ENCODE data around the gene MARCHF7.
"Not testable (repeated sequence)": the region's sequence is repeated elsewhere in the genome, so short reads cannot be mapped to it uniquely, and the experiment has no call there.

The MARCHF7 gene

DNA sequence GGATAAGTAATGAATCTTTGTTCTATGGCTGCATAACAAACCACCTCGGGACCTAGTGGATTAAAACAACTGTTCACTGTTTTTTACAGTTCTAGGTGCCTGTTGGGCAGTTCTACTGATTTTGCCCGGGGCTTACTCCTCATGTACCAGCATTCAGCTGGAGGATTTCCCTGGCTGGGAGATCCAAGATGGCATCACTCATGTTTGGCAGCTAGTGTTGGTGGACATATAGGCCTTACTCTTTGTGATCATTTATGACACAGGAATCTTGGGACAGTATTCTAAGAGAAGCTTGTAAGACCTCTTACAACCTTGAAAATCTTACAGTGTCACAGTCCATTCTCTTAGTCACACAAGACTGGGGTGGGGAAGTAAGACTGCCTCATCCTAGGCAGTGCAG, 4.6 kb downstream of the MARCHF7 start:
- in situ Hi-C loops (cut with MboI; ENCODE audit: low sequenced_read_pairs): no loop called here

DNA sequence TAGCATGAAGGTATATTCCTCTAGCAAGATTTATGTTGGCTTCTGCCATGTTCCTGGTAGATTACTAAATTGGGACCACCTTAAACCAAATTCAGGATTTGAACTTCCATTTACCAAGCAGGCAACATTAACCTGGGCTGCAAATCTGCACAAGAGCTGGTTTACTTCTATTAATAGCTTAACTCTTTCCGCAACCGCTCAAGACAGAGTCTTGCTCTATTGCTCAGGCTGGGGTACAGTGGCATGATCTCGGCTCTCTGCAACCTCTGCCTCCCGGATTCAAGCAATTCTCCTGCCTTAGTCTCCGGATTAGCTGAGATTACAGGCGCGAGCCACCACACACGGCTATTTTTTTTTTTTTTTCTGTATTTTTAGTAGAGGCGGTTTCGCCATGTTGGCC, 8.4 kb downstream of the MARCHF7 start:
- in situ Hi-C loops (cut with MboI; ENCODE audit: low sequenced_read_pairs): no loop called here

DNA sequence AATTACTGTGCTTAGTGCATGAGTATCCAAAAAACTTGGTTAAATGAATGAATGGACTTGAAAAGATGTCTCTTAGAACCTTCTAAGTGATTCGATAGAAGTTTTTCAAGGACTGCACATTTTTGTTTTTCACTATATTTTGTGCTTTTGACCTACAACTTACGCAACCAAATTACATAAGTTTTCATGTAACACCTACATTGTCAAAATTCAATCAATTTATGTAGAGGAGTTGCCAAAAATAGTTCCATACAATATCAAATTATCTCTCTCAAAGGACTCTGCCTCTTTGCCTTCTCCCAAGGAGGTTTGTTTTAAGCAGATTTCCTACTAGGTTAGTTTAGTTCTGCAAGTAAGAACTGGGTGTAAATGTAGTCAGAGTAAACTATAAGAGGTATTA, 10.3 kb downstream of the MARCHF7 start:
- in situ Hi-C loops (cut with MboI; ENCODE audit: low sequenced_read_pairs): no loop called here

DNA sequence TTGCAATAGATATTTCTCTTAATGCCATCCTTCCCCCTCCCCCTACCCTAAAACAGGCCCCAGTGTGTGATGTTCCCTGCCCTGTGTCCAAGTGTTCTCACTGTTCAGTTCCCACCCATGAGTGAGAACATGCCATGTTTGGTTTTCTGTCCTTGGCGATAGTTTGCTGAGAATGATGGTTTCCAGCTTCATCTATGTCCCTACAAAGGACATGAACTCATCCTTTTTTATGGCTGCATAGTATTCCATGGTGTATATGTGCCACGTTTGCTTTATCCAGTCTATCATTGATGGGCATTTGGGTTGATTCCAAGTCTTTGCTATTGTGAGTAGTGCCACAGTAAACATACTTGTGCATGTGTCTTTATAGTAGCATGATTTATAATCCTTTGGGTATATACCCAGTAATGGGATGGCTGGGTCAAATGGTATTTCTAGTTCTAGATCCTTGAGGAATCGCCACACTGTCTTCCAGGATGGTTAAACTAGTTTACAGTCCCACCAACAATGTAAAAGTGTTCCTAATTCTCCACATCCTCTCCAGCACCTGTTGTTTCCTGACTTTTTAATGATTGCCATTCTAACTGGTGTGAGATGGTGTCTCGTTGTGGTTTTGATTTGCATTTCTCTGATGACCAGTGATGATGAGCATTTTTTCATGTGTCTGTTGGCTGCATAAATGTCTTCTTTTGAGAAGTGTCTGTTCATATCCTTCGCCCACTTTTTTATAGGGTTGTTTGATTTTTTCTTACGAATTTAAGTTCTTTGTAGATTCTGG, 12.7 kb downstream of the MARCHF7 start:
- in situ Hi-C loops (cut with MboI; ENCODE audit: low sequenced_read_pairs): not testable (repeated sequence)

DNA sequence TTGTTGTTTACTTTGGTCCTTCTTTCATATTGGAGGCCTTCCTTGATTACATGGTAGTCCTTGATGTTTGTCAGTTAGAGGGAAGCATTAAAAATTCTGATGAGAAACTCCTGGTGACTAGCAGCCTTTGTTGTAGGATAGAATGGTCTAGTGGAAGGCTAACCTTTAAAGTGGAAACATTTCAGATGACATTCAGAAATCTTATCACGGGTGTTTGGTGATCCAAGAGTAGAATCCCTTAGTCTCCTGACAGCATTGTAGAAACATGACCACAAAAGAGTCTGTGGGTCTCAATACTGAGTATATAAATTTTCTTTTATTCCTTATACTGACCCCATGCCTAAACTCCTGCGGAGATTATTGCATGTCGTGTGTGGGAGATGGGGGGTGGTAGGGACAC, 13.4 kb downstream of the MARCHF7 start:
- in situ Hi-C loops (cut with MboI; ENCODE audit: low sequenced_read_pairs): no loop called here

DNA sequence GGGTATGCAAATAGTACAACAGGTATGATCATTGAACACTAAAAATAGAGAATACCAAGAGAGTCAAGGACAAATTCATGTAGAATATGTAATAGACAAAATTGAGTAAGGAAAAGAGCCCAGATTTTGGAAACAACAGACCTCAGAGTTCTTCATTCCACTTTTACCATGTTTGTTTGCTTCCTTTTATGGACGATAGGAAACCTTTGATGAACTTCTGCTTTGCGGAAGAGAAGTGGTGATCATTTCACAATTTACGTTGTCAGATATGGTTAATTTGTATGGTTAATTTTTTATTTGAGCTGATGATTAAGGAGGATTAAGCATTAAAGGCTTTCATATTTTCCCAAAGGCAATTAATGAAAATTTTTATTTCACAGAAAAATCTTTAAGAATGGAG, 16.3 kb downstream of the MARCHF7 start:
- in situ Hi-C loops (cut with MboI; ENCODE audit: low sequenced_read_pairs): no loop called here

DNA sequence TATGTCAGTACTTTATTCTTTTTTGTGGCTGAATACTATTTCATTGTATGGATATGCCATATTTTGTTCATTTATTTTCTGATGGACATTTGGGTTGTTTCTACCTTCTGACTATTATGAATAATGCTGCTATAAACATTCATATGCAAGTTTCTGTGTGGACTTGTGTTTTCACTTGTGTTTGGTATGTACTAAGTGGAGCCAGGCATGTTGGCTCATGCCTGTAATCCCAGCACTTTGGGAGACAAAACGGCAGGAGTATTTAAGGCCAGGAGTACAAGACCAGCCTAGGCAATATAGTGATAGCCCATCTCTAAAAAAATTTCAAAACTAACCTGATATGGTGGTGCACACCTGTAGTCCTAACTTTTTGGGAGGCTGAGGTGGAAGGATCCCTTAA, 23.3 kb downstream of the MARCHF7 start:
- in situ Hi-C loops (cut with MboI; ENCODE audit: low sequenced_read_pairs): no loop called here

DNA sequence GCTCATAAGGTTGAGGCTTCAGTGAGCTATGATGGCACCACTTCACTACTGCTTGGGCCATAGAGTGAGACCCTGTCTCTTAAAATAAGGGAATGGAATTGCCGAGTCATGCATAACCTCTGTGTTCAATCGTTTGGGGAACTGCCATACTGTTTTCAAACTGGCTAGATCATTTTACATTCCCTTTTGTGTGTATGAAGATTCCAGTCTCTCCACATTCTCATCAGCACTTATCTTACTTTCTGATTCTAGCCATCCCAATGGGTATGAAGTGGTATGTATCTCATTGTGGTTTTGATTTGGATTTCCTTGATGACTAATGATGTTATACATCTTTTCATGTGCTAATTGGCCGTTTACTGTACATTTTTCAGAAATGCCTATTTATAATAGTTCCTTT, 23.7 kb downstream of the MARCHF7 start:
- in situ Hi-C loops (cut with MboI; ENCODE audit: low sequenced_read_pairs): no loop called here

DNA sequence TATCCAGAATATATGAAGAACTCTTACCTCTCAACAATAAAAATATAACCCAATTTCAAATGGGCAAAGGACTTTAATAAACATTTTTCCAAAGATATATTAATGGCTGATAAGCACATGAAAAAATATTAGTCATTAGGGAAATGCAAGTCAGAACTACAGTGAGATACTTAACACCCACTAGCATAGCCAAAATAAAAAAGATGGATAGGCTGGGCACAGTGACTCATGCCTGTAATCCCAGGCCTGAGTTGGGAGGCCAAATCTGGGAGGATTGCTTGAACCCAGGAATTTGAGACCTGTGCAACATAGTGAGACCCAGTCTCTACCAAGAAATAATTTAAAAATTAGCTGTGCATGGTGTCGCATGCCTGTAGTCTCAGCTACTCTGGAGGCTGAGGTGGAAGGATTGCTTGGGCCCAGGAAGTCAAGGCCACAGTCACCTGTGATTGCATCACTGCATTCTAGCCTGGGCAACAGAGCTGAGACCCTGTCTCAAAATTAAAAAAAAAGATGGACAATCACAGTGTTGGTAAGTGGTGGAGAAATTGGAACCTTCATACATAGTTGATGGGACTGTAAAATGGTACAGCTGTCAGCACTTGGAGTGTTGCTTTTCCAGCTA, 25.1 kb downstream of the MARCHF7 start:
- in situ Hi-C loops (cut with MboI; ENCODE audit: low sequenced_read_pairs): no loop called here

DNA sequence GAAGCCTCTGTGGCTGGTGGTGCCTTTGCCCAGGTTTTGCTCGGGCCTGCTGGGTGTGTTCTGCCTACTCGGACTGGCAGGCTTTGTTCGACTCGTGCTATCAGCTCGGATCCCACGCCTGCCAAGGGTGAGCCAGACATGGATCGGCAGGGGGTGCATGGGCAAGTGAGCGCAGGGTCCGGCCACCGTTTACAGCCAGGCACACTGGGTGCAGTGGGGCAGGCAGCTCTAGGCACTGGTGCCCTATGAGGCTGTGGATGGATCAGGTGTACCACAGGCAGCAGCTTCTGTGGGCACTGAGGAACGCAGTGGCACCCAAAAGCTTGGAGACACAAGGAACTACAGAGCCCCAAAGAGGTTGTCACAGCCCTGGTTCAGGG, 25.6 kb downstream of the MARCHF7 start:
- in situ Hi-C loops (cut with MboI; ENCODE audit: low sequenced_read_pairs): no loop called here

DNA sequence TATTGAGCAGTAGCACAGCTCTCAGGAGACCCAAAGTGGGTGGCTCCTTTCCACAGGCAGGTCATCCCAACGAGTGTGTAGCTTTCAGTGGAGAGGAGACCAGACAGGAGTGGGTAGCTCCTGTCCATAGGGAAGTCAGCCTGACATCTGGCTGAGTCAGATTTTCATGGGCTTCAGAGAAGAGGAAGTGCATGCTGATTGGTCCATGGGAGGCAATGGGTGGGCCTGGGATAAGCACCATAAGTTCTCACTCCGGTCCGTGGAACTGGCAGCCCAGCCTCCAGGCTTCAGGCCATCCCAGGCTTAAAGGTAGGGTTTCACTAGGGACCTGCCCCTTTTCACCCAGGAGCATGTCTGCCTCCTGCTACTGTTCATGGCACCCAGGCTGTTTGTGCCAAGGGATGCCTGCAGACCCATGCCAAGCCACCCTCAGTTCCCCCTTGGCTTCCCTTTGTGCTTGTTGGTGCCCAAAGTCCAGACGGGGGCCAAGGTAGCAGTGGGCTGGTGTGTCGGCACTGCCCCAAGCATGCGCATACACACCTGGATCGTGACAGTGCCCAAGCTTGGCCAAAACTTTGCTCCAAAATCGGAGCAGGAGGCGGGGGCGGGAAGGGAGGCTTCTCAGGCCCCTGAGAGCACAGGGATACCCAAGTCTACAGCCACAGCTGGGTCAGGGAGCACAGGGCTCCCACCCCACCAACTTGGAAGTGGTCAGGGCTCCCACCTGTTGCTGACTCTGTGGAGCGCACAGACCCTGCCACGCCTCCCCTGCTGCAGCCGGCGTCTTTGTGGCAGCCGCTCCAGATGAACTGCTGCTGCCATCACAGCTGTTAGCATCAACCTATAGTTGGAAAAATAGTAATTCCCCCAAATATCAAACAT, 26.4 kb downstream of the MARCHF7 start:
- in situ Hi-C loops (cut with MboI; ENCODE audit: low sequenced_read_pairs): no loop called here

DNA sequence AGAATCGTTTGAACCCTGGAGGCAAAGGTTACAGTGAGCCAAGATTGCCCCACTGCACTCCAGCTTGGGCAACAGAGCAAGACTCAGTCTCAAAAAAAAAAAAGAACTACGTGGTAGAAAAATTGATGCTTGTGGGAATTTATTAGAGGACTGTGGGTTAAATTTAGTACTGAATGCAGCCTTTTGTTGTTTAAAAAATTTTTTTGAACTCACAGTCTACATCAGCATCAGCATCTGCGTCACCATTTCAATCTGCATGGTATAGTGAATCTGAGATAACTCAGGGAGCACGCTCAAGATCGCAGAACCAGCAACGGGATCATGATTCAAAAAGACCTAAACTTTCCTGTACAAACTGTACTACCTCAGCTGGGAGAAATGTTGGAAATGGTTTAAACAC, 30.5 kb downstream of the MARCHF7 start:
- in situ Hi-C loops (cut with MboI; ENCODE audit: low sequenced_read_pairs): no loop called here

DNA sequence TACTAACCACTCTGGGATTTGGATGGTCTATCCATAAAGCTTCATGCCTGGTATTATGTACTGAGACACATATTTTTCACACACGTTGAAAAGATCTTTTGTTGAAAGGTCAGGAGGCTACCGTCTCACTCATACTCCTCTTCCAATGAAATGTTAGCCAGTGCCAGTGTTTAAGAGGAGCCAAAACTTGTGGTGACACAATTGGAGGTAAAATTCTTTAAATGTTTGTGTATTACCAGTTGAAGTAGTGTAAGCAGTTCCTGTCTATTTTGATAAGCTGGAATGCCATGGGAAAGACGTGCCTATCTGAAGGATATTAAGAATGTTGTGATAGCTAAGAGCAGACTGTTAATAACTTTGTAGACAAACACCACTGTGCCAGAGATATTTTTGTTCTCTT, 32.1 kb downstream of the MARCHF7 start:
- in situ Hi-C loops (cut with MboI; ENCODE audit: low sequenced_read_pairs): no loop called here

DNA sequence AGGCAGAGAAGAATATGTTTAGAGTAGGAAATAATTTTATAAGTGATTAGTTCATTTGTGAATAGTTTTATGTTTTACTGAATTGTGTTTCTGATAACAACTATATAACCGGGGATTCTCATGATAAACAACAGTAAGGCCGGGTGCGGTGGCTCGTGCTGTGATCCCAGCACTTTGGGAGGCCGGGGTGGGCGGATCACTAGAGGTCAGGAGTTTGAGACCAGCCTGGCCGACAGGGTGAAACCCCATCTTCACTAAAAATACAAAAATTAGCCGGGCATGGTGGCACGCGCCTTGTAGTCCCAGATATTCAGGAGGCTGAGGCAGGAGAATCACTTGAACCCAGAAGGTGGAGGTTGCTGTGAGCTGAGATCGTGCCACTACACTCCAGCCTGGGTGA, 32.9 kb downstream of the MARCHF7 start:
- in situ Hi-C loops (cut with MboI; ENCODE audit: low sequenced_read_pairs): not testable (repeated sequence)

DNA sequence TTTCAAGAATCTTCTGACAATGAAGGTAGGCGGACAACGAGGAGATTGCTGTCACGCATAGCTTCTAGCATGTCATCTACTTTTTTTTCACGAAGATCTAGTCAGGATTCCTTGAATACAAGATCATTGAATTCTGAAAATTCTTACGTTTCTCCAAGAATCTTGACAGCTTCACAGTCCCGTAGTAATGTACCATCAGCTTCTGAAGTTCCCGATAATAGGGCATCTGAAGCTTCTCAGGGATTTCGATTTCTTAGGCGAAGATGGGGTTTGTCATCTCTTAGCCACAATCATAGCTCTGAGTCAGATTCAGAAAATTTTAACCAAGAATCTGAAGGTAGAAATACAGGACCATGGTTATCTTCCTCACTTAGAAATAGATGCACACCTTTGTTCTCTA, 35.8 kb downstream of the MARCHF7 start:
- in situ Hi-C loops (cut with MboI; ENCODE audit: low sequenced_read_pairs): no loop called here

DNA sequence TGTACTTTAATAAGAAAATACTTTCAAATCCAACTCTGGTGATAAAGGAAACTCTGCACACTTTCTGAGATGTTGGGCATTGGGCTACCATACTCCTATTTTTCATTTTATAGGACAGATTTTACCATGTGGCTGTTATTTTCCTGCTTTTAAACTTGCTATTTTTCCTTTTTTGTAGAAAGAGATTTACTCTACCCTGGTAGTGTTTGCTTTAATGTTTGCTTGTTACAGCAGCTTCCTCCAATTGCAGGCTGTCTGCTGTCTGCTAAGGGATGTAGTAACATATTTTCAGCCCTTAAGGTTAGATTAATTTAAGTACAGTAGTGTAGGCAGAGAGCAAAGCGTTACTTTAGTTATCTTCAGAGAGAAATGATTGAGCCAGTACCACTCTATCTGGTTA, 38.6 kb downstream of the MARCHF7 start:
- in situ Hi-C loops (cut with MboI; ENCODE audit: low sequenced_read_pairs): no loop called here

DNA sequence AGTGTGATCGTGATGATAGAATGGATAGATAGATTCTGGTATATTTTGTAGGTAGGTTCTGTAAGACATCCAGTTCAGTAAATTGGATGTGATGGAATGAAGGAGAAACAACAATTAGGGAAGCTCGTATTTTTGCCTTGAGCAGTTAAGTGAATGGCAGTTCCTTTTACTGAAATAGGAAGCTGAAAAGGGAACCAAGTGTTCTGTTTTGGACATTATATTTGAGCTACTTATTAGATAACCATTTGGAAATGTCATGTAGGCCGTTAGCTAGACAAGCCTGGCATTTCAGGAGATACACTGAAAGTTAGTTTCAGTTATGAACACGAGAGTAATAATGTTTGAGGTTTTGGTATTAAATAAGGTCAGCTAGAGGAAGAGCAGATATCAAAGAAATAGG, 41.5 kb downstream of the MARCHF7 start:
- in situ Hi-C loops (cut with MboI; ENCODE audit: low sequenced_read_pairs): no loop called here

DNA sequence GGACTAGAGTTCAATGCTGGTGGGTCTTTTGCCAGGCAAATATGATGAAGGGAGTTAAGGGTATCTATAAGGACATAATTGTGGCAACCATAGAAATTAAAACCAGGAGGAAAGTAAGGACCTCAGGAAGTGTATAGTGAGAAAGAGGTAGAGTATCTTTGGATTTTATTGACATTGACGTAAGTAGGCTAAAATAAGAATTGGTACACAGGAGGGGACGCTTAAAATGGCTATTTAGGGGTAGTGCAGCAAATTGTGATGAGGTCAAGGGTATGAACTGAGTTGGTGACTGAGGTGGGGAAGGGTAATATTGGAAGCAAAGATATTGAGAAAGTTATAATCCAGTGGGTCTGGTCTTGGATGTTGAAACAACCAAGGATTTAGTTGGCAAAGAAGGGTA, 42.7 kb downstream of the MARCHF7 start:
- in situ Hi-C loops (cut with MboI; ENCODE audit: low sequenced_read_pairs): no loop called here

DNA sequence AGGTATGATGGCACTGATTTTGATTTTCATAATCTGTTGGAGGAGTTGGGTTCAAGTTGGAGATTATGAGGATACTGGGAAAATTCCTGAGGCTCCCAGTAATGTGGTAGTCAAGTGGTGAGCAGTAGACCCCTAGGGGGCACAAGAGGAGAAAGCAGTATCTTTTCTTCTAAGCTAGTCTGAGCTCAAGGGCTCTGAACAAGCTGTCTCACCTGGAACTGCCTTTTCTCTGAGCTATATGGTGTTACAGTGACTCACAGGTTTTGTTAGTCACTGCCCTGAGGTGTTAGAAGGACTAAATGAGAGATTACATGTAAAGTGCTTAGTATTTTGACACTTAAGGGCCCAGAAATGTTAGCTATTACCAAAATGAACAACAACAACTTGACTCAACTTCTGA, 43.5 kb downstream of the MARCHF7 start:
- in situ Hi-C loops (cut with MboI; ENCODE audit: low sequenced_read_pairs): no loop called here

DNA sequence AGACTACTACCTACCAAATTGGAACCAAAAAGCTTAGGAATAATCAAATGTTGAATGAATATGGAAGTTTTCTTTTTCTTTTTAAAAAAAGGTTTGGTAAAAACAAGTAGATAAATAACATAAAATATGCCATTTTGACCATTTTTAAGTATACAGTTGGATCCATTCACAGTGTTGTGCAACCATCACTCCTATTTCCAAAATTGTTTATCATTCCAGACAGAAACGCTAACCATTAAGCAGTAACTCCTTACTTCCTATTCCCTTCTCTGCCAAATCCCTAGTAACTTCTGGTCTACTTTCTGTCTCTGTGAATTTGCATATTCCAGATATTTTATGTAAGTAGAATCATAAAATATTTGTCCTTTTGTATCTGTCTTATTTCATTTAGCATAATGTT, 45.9 kb downstream of the MARCHF7 start:
- in situ Hi-C loops (cut with MboI; ENCODE audit: low sequenced_read_pairs): no loop called here

DNA sequence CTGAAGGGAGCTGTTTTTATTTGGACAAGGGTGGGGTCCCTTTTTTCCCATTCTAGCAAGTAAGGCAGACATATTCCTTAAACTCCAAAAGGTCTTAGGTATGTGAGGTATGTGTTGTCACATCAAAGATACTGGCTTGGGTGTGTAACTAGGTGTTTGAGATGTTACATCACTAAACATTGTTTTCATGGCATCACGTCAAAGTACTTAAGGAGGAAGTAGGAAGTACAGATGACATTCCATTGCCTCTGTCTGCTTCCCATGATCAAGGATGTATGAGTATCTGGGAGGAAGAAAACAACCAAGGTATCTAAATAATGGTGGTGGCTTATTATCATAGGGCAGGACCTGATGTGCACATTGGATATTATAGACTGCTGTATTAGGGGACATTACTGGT, 46.4 kb downstream of the MARCHF7 start:
- in situ Hi-C loops (cut with MboI; ENCODE audit: low sequenced_read_pairs): no loop called here

DNA sequence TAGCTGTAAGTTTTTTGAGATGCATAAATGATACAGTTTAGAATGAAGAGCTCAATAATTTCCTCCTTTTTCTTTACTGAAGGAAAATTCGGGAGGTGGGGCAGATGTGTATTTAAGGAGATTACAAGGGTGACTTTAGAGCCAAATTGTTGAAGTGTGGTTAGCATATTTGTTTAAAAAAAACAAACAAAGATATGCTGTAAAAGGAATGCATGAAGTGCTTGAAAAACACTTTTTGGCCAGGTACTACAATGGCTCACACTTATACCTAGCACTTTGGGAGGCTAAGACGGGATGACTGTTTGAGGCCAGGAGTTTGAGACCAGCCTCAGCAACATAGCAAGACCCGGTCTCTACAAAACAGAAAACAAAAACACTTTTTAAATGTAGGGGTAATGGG, 47.3 kb downstream of the MARCHF7 start:
- in situ Hi-C loops (cut with MboI; ENCODE audit: low sequenced_read_pairs): no loop called here

Data from HL-60/S4 (cell line).